Measurements from ENCODE around the gene UBA3.

UBA3 gene

GRCh38 chr3:69103123-69103522 is 23.0 kb upstream of the UBA3 start:
- no peak overlapping the region for H3K9ac ChIP-seq (ENCODE audit: low read length)
- no peaks in the 10 kb centered on the region for H3K9me2 ChIP-seq (replicated peaks; ENCODE audit: insufficient read depth, low read length)
- peaks cover 4% of the 10 kb centered on the region; the same call in 1 of the 2 replicates for H3K36me3 ChIP-seq (ENCODE audit: low read length)
- no peaks in the 10 kb centered on the region; the same call in 1 of the 2 replicates for H3K79me2 ChIP-seq (ENCODE audit: insufficient read depth, low read length)
- TF ChIP-seq EZH2phosphoT487 (conservative IDR thresholded peaks at IDR 0.05; ENCODE audit: low read length) = no peak
- no peak for TF ChIP-seq CTCF (IDR thresholded peaks at IDR 0.05; ENCODE audit: insufficient read depth, low read length, poor library complexity, severe bottlenecking)
- no peaks in the 10 kb centered on the region for H3K27me3 ChIP-seq (ENCODE audit: low read length)
- no peak overlapping the region for H3K4me2 ChIP-seq (ENCODE audit: low read depth, low read length, poor library complexity, severe bottlenecking)
- no peaks in the 10 kb centered on the region for H3K9me3 ChIP-seq (ENCODE audit: insufficient read depth, low read length)
- no peak overlapping the region for H3K4me3 ChIP-seq (ENCODE audit: insufficient read depth, low read length, poor library complexity, severe bottlenecking)
- no peak overlapping the region for H2AFZ ChIP-seq (ENCODE audit: low read depth, low read length, severe bottlenecking)
- H3F3A ChIP-seq (ENCODE audit: insufficient read depth) = 0 out of 2 replicates have a peak, but pooled peaks cover 5% of the 10 kb centered on the region
- H4K20me1 ChIP-seq (ENCODE audit: low read depth, low read length) = no peaks in the 10 kb centered on the region
- no peak overlapping the region for H3K27ac ChIP-seq (ENCODE audit: low read depth, low read length)

- Histone ChIP-seq H3K9me2 (replicated peaks; ENCODE audit: insufficient read depth, low read length) (no peaks in the 10 kb centered on the region), H4K20me1 (ENCODE audit: low read depth, low read length) (no peaks in the 10 kb centered on the region), H3F3A (ENCODE audit: insufficient read depth) (0 out of 2 replicates have a peak, but pooled peaks cover 5% of the 10 kb centered on the region), H2AFZ (ENCODE audit: low read depth, low read length, severe bottlenecking) (no peak overlapping the region), H3K9ac (ENCODE audit: low read length) (no peak overlapping the region), H3K27ac (ENCODE audit: low read depth, low read length) (no peak overlapping the region), H3K4me2 (ENCODE audit: low read depth, low read length, poor library complexity, severe bottlenecking) (no peak overlapping the region), H3K4me3 (ENCODE audit: insufficient read depth, low read length, poor library complexity, severe bottlenecking) (no peak overlapping the region), H3K79me2 (ENCODE audit: insufficient read depth, low read length) (peaks cover 4% of the 10 kb centered on the region; the same call in 1 of the 2 replicates), H3K9me3 (ENCODE audit: insufficient read depth, low read length) (no peaks in the 10 kb centered on the region), H3K36me3 (ENCODE audit: low read length) (peaks cover 4% of the 10 kb centered on the region; the same call in 1 of the 2 replicates), H3K27me3 (ENCODE audit: low read length) (no peaks in the 10 kb centered on the region)
- TF ChIP-seq EZH2phosphoT487 (conservative IDR thresholded peaks at IDR 0.05; ENCODE audit: low read length) = no peak
- no peak for TF ChIP-seq CTCF (IDR thresholded peaks at IDR 0.05; ENCODE audit: insufficient read depth, low read length, poor library complexity, severe bottlenecking)
Measured at GRCh38 chr3:69102384-69102783, 22.2 kb upstream of the UBA3 start.

GRCh38 chr3:69099576-69099975 is 19.4 kb upstream of the UBA3 start:
- Histone ChIP-seq H4K20me1 (ENCODE audit: low read depth, low read length) (no peaks in the 10 kb centered on the region), H3K9ac (ENCODE audit: low read length) (no peak overlapping the region), H3K9me3 (ENCODE audit: insufficient read depth, low read length) (no peaks in the 10 kb centered on the region), H3F3A (ENCODE audit: insufficient read depth) (0 out of 2 replicates have a peak, but pooled peaks cover 5% of the 10 kb centered on the region), H3K27me3 (ENCODE audit: low read length) (no peaks in the 10 kb centered on the region), H3K4me2 (ENCODE audit: low read depth, low read length, poor library complexity, severe bottlenecking) (no peak overlapping the region), H3K36me3 (ENCODE audit: low read length) (no peaks in the 10 kb centered on the region), H3K27ac (ENCODE audit: low read depth, low read length) (no peak overlapping the region), H3K9me2 (replicated peaks; ENCODE audit: insufficient read depth, low read length) (no peaks in the 10 kb centered on the region), H2AFZ (ENCODE audit: low read depth, low read length, severe bottlenecking) (no peak overlapping the region), H3K79me2 (ENCODE audit: insufficient read depth, low read length) (peaks cover 26% of the 10 kb centered on the region; the same call in 1 of the 2 replicates), H3K4me3 (ENCODE audit: insufficient read depth, low read length, poor library complexity, severe bottlenecking) (no peak overlapping the region)
- no peak for TF ChIP-seq EZH2phosphoT487 (conservative IDR thresholded peaks at IDR 0.05; ENCODE audit: low read length)
- no peak for TF ChIP-seq CTCF (IDR thresholded peaks at IDR 0.05; ENCODE audit: insufficient read depth, low read length, poor library complexity, severe bottlenecking)

All from SU-DHL-6 (cell line).